ENCODE measurements around the gene NIPAL4. TPM values are rescaled to one million over a fixed set of nuclear protein-coding genes. Genes with fewer than 3 reads are reported as not detected.
A peak's percentile ranks its signal among the peaks of the same experiment; 100 is the strongest.
"Not testable (repeated sequence)": the region's sequence is repeated elsewhere in the genome, so short reads cannot be mapped to it uniquely, and the experiment has no call there.

NIPAL4 gene
- polyA plus RNA-seq (2011; rRNA removed): 8.6 and 9.5 TPM in 2 replicates
- polyA plus RNA-seq (2012; cell fraction: cytosol; rRNA removed): 7.3 and 10.2 TPM in 2 replicates
- 9.0 and 10.7 TPM in 2 replicates for polyA plus RNA-seq (2012; cell fraction: nucleus; rRNA removed)
- polyA plus RNA-seq (2017; fragmentation: RNase III; extraction: RNeasy Plus Mini Kit Qiagen cat#74134 plus additional on column Dnase treatment): 8.8 to 10.2 TPM (median 8.9 TPM) in 3 replicates
- 9.1 and 13.1 TPM in 2 replicates for polyA minus RNA-seq (2011; rRNA and poly(A)+ RNA removed)

DNA sequence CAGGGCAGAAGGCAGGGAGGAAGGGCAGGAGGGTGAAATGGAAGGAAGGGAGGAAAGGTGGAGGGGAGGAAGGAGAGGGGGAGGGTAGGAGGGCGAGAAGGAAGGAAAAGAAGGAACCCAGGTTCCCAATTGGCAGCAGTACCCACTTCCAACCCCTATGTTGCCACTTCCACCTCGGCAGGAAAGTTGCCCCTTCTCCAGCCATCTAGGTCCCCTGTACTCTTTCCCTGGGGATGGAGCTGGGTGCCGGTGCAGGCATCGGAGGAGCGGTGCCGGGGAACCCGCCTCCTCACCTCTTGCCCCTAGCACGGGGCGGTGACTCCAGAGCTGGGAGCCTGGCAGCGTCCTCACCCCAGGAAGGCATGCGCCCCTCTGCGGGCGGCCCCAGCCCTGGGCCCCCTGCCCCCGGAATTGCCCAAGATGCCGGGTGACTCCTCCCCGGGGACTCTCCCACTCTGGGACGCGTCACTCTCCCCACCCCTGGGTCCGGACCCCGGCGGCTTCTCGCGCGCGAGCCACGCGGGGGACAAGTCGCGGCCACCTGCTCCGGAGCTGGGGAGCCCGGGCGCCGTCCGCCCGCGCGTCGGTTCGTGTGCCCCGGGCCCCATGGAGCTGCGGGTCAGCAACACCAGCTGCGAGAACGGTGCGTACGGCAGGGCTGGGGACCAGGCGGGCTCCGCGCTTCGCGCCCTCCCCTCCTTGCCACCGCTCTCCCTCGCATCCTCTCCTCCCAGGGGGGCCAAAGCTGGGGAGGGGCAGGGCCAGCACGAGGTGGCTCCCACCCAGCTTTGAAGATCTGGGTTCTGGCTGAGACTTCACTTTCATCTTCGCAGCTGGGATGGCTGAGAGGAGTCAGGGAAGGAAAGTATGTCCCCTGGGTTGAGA lies at the start of gene NIPAL4:
NIPAL4 (plus strand) TSS at position 499 of the 885 bp plus-strand sequence; CDS start at position 607, 108 bp downstream.
- FAIRE-seq (no peak), ATAC-seq (peak; percentile 67 to 84), DNase-seq (ENCODE audit: low read depth in 1 of 2, low spot score in 1 of 2) (peak; percentile 40 to 41)
- WGBS (ENCODE audit: missing lambda C conversion rate): 0% methylated on average over 7 of the region's 54 CpGs
- Histone ChIP-seq H3K4me3 (peak within 1 kb of the TSS; percentile 77), H3K4me2 (peak within 1 kb of the TSS; percentile 80), H3K27ac (peak within 1 kb of the TSS; percentile 80 to 96), H3K9me3 (no peaks in the 10 kb centered on the region), H3K4me1 (peaks cover 45% of the 10 kb centered on the region)
- TF ChIP-seq RARB (CRISPR knock-in tag; IDR thresholded peaks at IDR 0.05) (no peak), POLR2A (IDR thresholded peaks at IDR 0.05; ENCODE audit: low read length) (no peak), CEBPB (IDR thresholded peaks at IDR 0.05) (peak in 1 of 2 experiments; percentile 7; a peak in 1 of 4 replicates), EHMT2 (IDR thresholded peaks at IDR 0.05; ENCODE audit: low read depth) (no peak), JUN (IDR thresholded peaks at IDR 0.05) (peak in 1 of 2 experiments; percentile 46; a peak in 1 of 5 replicates), RNF2 (IDR thresholded peaks at IDR 0.05; ENCODE audit: borderline replicate concordance, low read depth) (no peak)
- TF ChIP-seq, protein P1, sequence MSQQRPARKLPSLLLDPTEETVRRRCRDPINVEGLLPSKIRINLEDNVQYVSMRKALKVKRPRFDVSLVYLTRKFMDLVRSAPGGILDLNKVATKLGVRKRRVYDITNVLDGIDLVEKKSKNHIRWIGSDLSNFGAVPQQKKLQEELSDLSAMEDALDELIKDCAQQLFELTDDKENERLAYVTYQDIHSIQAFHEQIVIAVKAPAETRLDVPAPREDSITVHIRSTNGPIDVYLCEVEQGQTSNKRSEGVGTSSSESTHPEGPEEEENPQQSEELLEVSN (IDR thresholded peaks at IDR 0.05; ENCODE audit: borderline replicate concordance, low read depth): peak; percentile 77
- TF ChIP-seq, protein P2, sequence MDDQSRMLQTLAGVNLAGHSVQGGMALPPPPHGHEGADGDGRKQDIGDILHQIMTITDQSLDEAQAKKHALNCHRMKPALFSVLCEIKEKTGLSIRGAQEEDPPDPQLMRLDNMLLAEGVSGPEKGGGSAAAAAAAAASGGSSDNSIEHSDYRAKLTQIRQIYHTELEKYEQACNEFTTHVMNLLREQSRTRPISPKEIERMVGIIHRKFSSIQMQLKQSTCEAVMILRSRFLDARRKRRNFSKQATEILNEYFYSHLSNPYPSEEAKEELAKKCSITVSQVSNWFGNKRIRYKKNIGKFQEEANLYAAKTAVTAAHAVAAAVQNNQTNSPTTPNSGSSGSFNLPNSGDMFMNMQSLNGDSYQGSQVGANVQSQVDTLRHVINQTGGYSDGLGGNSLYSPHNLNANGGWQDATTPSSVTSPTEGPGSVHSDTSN (IDR thresholded peaks at IDR 0.05): no peak
- ChIA-PET POLR2A (interaction anchor here (0.9 to 1.5 kb wide), 4 partner anchors 12 to 272 kb away, joined by 3 to 4 read pairs (median 3); partner anchors contain the start of gene THG1L), CTCF (interaction anchor here (0.8 to 10.7 kb wide), 10 partner anchors 13 to 259 kb away, joined by 3 to 96 read pairs (median 4); no protein-coding TSS in a partner anchor)

DNA sequence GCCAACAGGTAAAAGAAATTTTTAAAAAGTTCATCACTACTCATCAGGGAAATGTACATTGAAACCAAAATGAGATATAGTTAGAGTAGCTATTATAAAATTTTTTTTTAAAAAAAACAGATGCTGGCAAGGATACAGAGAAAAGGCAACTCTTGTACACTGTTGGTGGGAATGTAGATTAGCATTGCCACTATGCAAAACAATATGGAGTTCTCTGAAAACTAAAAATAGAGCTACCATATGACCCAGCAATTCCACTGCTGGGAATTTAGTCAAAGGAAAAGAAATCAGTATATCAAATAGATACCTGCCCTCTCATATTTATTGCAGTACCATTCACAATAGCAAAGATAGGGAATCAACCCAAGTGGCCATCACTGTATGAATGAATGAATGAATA lies 44.2 kb upstream of the NIPAL4 start:
- peak; percentile 74 for FAIRE-seq
- no peak overlapping the region for H3K4me2 ChIP-seq
- H3K4me1 ChIP-seq: no peaks in the 10 kb centered on the region
- no peak for DNase-seq (ENCODE audit: low read depth in 1 of 2, low spot score in 1 of 2)
- ChIA-PET POLR2A (no interaction called here), CTCF (interaction anchor here (1.4 kb wide), 1 partner anchor 19 kb away, joined by 3 read pairs; no protein-coding TSS in a partner anchor)
- H3K9me3 ChIP-seq: 0 out of 3 replicates have a peak, but pooled peaks cover 2% of the 10 kb centered on the region
- TF ChIP-seq ESRRA (IDR thresholded peaks at IDR 0.05; ENCODE audit: borderline replicate concordance, low read length): no peak
- TF ChIP-seq MAZ (IDR thresholded peaks at IDR 0.05; ENCODE audit: borderline replicate concordance, low read depth, low read length): no peak
- TF ChIP-seq, protein P3, sequence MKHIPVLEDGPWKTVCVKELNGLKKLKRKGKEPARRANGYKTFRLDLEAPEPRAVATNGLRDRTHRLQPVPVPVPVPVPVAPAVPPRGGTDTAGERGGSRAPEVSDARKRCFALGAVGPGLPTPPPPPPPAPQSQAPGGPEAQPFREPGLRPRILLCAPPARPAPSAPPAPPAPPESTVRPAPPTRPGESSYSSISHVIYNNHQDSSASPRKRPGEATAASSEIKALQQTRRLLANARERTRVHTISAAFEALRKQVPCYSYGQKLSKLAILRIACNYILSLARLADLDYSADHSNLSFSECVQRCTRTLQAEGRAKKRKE (CRISPR knock-in tag; IDR thresholded peaks at IDR 0.05; ENCODE audit: low read depth): no peak
- TF ChIP-seq, protein P4, sequence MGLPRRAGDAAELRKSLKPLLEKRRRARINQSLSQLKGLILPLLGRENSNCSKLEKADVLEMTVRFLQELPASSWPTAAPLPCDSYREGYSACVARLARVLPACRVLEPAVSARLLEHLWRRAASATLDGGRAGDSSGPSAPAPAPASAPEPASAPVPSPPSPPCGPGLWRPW (IDR thresholded peaks at IDR 0.05): no peak
- TF ChIP-seq, protein P5, sequence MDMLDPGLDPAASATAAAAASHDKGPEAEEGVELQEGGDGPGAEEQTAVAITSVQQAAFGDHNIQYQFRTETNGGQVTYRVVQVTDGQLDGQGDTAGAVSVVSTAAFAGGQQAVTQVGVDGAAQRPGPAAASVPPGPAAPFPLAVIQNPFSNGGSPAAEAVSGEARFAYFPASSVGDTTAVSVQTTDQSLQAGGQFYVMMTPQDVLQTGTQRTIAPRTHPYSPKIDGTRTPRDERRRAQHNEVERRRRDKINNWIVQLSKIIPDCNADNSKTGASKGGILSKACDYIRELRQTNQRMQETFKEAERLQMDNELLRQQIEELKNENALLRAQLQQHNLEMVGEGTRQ (IDR thresholded peaks at IDR 0.05): no peak
- no peak for TF ChIP-seq CHD4 (IDR thresholded peaks at IDR 0.05; ENCODE audit: borderline replicate concordance)
- no peak for ATAC-seq
- H3K27ac ChIP-seq: no peak overlapping the region
- H3K4me3 ChIP-seq: no peak overlapping the region

DNA sequence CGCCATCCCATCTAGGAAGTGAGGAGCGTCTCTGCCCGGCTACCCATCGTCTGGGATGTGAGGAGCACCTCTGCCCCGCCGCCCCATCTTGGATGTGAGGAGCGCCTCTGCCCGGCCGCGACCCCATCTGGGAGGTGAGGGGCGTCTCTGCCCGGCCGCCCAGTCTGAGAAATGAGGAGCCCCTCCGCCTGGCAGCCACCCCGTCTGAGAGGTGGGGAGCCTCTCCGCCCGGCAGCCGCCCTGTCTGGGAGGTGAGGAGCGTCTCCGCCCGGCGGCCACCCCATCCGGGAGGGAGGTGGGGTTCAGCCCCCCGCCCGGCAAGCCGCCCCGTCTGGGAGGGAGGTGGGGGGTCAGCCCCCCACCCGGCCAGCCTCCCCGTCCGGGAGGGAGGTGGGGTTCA lies 40.5 kb upstream of the NIPAL4 start:
- FAIRE-seq; POLR2A ChIA-PET; H3K4me3 ChIP-seq; H3K27ac ChIP-seq; DNase-seq (ENCODE audit: low read depth in 1 of 2, low spot score in 1 of 2); H3K4me1 ChIP-seq; ATAC-seq; H3K4me2 ChIP-seq; CTCF ChIA-PET; H3K9me3 ChIP-seq: not testable (repeated sequence)
- WGBS (ENCODE audit: missing lambda C conversion rate): 70% methylated on average over 2 of the region's 30 CpGs

DNA sequence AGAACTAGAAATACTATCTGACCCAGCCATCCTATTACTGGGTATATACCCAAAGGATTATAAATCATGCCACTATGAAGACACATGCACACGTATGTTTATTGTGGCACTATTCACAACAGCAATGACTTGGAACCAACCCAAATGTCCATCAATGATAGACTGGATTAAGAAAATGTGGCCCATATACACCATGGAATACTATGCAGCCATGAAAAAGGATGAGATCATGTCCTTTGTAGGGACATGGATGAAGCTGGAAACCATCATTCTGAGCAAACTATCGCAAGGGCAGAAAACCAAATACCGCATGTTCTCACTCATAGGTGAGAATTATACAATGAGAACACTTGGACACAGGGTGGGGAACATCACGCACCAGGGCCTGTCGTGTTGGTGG lies 30.1 kb upstream of the NIPAL4 start:
- H3K4me2 ChIP-seq; POLR2A ChIA-PET; ATAC-seq; FAIRE-seq; H3K4me3 ChIP-seq; H3K9me3 ChIP-seq; H3K4me1 ChIP-seq; H3K27ac ChIP-seq; DNase-seq (ENCODE audit: low read depth in 1 of 2, low spot score in 1 of 2): not testable (repeated sequence)
- CTCF ChIA-PET: interaction anchor here (1.7 kb wide), 1 partner anchor 314 kb away, joined by 5 read pairs; the partner anchor contains the start of gene LSM11
- whole genome bisulfite sequencing (ENCODE audit: missing lambda C conversion rate): 72% methylated on average over 5 of the region's 5 CpGs

Data from A549 (cell line).